Endothelial cell of umbilical vein (primary cell): ENCODE data around the gene ARMH1. TPM values are rescaled to one million over a fixed set of nuclear protein-coding genes. Genes with fewer than 3 reads are reported as not detected.

Experiments used
- BruUV-seq: library from RNA; stranded (reverse); fragments of 400-500 nt; replicated peaks from 2 replicates; lab custom pipeline; 2021; lab: Mats Ljungman, UMichigan
- CTCF ChIA-PET: fragments of 300-600, 350-600 bp; sonication (Branson Sonifier 250); formaldehyde crosslinking; loops from one replicate; lab custom pipeline; 2021; ENCODE audit warnings: antibody characterized with exemption, inconsistent platforms; lab: Charles Lee
- POLR2A ChIA-PET: fragments of 300-600, 350-600 bp; sonication (Branson Sonifier 250); formaldehyde crosslinking; loops from one replicate; lab custom pipeline; 2021; ENCODE audit warnings: antibody characterized with exemption, inconsistent platforms; lab: Charles Lee
- DNase-seq: peaks from one replicate; pipeline ENCODE4 v3.0.0-alpha.2; 2011; ENCODE audit warnings: low read depth, low spot score
- FAIRE-seq: peaks from 2 replicates; lab custom pipeline; 2011; peaks lifted over from hg19 to GRCh38; lab: Jason Lieb, UNC
- H2AFZ ChIP-seq: 2 replicates; pipeline ENCODE4 v1.6.0; 2012; ENCODE audit warnings: low read depth, low read length, control low read depth, inconsistent platforms
- H3K27ac ChIP-seq: 2 replicates; pipeline ENCODE4 v1.5.1; 2011; ENCODE audit warnings: low read depth, mild to moderate bottlenecking, control low read depth, low read length, moderate library complexity; ENCODE audit not compliant: insufficient read depth
- H3K27me3 ChIP-seq, 2 experiments: 2 replicates each; pipeline versions ENCODE4 v1.6.0 to v1.6.1; 2011; ENCODE audit warnings: low read length in 2 of 2, mixed read lengths in 1 of 2; ENCODE audit not compliant: control insufficient read depth in 2 of 2, insufficient read depth in 2 of 2
- H3K36me3 ChIP-seq, 2 experiments: 2 replicates in 1 of 2; 3 replicates in 1 of 2; pipeline ENCODE4 v1.5.1; 2011; ENCODE audit warnings: low read length in 2 of 2, mild to moderate bottlenecking in 1 of 2, moderate library complexity in 1 of 2; ENCODE audit not compliant: control insufficient read depth in 2 of 2, insufficient read depth in 2 of 2; ENCODE audit errors: extremely low read depth in 1 of 2
- H3K4me1 ChIP-seq: 3 replicates; pipeline ENCODE4 v1.5.1; 2011; ENCODE audit warnings: mild to moderate bottlenecking, low read length; ENCODE audit not compliant: control insufficient read depth, insufficient read depth; ENCODE audit errors: extremely low read depth
- H3K4me2 ChIP-seq: 2 replicates; pipeline ENCODE4 v1.6.1; 2011; ENCODE audit warnings: low read length, control low read depth, mixed read lengths; ENCODE audit not compliant: insufficient read depth
- H3K4me3 ChIP-seq, 3 experiments: fragments of 200-600 bp in 1 of 3; sonication (generic), shearing (Covaris generic) in 1 of 3; replicated peaks in 1 of 3; 2 replicates each; pipeline ENCODE4 v1.5.1; 2011 to 2016; ENCODE audit warnings: control low read depth in 3 of 3, low read length in 3 of 3, mild to moderate bottlenecking in 2 of 3, inconsistent platforms in 1 of 3, low read depth in 1 of 3, moderate library complexity in 1 of 3; ENCODE audit not compliant: insufficient read depth in 1 of 3
- H3K79me2 ChIP-seq: 2 replicates; pipeline ENCODE4 v1.6.0; 2012; ENCODE audit warnings: low read length, inconsistent platforms; ENCODE audit not compliant: control insufficient read depth, insufficient read depth
- H3K9ac ChIP-seq: replicated peaks from 2 replicates; pipeline ENCODE3; 2011; ENCODE audit warnings: low read length, control low read depth; ENCODE audit not compliant: insufficient read depth; ENCODE audit errors: extremely low read depth
- H3K9me1 ChIP-seq: replicated peaks from 3 replicates; pipeline ENCODE4 v1.6.0; 2011; ENCODE audit warnings: mild to moderate bottlenecking, low read length; ENCODE audit not compliant: control insufficient read depth, insufficient read depth; ENCODE audit errors: extremely low read depth
- H3K9me3 ChIP-seq: replicated peaks from 2 replicates; pipeline ENCODE4 v1.5.1; 2012; ENCODE audit warnings: low read length, inconsistent platforms; ENCODE audit not compliant: control insufficient read depth, insufficient read depth
- H4K20me1 ChIP-seq: replicated peaks from 2 replicates; pipeline ENCODE3; 2011; ENCODE audit warnings: mild to moderate bottlenecking, low read length; ENCODE audit not compliant: control insufficient read depth, insufficient read depth; ENCODE audit errors: extremely low read depth
- CTCF ChIP-seq, 2 donors: IDR thresholded peaks; 1 replicate in 1 of 2; 2 replicates in 1 of 2; pipeline ENCODE4 v1.5.1; 2011; ENCODE audit warnings: low read length in 2 of 2, mild to moderate bottlenecking in 2 of 2, moderate library complexity in 2 of 2, control low read depth in 1 of 2, inconsistent platforms in 1 of 2, low read depth in 1 of 2; ENCODE audit not compliant: insufficient read depth in 1 of 2; ENCODE audit errors: extremely low read depth in 1 of 2
- EZH2 ChIP-seq: IDR thresholded peaks from 2 replicates; pipeline ENCODE4 v1.6.1; 2012; ENCODE audit warnings: borderline replicate concordance, low read depth, mild to moderate bottlenecking, moderate library complexity, low read length, inconsistent platforms; ENCODE audit not compliant: severe bottlenecking
- FOS ChIP-seq: IDR thresholded peaks from 2 replicates; pipeline ENCODE4 v1.6.1; 2011; ENCODE audit warnings: mild to moderate bottlenecking, low read length, moderate library complexity, borderline replicate concordance; ENCODE audit not compliant: insufficient read depth
- GATA2 ChIP-seq: IDR thresholded peaks from 2 replicates; pipeline ENCODE4 v1.7.0; 2011; ENCODE audit warnings: low read depth, mild to moderate bottlenecking, moderate library complexity, mixed read lengths, low read length; ENCODE audit not compliant: insufficient read length, insufficient read depth
- JUN ChIP-seq: IDR thresholded peaks from 2 replicates; pipeline ENCODE4 v1.6.1; 2011; ENCODE audit warnings: borderline replicate concordance, low read depth; ENCODE audit not compliant: insufficient read length, insufficient read depth
- MAX ChIP-seq: IDR thresholded peaks from 2 replicates; pipeline ENCODE4 v1.6.1; 2011; ENCODE audit not compliant: insufficient read depth, insufficient read length
- MYC ChIP-seq: IDR thresholded peaks from one replicate; pipeline ENCODE4 v1.6.1; 2011; ENCODE audit warnings: mild to moderate bottlenecking, low read depth, low read length
- POLR2A ChIP-seq: IDR thresholded peaks from 2 replicates; pipeline ENCODE4 v1.6.1; 2012; ENCODE audit warnings: low read depth, mild to moderate bottlenecking, control low read depth, low read length
- POLR2AphosphoS5 ChIP-seq: IDR thresholded peaks from 2 replicates; pipeline ENCODE4 v1.6.1; 2012; ENCODE audit warnings: low read depth, mild to moderate bottlenecking, control low read depth, low read length, moderate library complexity; ENCODE audit not compliant: insufficient read depth
- dilution Hi-C: fragments of 300-500 bp; cut with MboI; formaldehyde crosslinking; loops from one replicate; pipeline ENCODE4 v1.15.0; 2019; ENCODE audit warnings: low sequenced_read_pairs; ENCODE audit not compliant: extremely low pct_ligation_motif_present
- intact Hi-C: fragments of 100-400 bp; cut with micrococcal nuclease; formaldehyde crosslinking; loops from one replicate; pipeline ENCODE4 v1.10.0; 2022
- polyA plus RNA-seq, 4 experiments: library from polyadenylated mRNA; depleted of rRNA in 3 of 4; stranded (reverse) in 3 of 4; unstranded in 1 of 4; fragments of >200 nt; gene quantifications; 2 replicates each; pipeline versions ENCODE4 v1.2.1 to v1.2.3, GENCODE V29; 2011 to 2012; ENCODE audit warnings: missing spikeins in 1 of 4
- total RNA-seq: library from RNA; stranded (reverse); gene quantifications from 2 replicates; pipeline ENCODE4 v1.2.3, GENCODE V29; 2021

The ARMH1 gene
- total and polyA plus RNA-seq, 2 donors (not counting 3 experiments of a cell fraction or from before 2014, with no cell fraction given), result 0.17 TPM; not detected in 1

- H3K9ac ChIP-seq, result no peak overlapping the region
- H2AFZ ChIP-seq, result no peak overlapping the region
- no peaks in the 10 kb centered on the region for H4K20me1 ChIP-seq
- FAIRE-seq (no peak), DNase-seq (no peak)
- intact Hi-C loops, result no loop called here
- CTCF ChIA-PET, result interaction anchor here (3.6 kb wide), 1 partner anchor 11 kb away, joined by 18 read pairs; no protein-coding TSS in a partner anchor
- no peak overlapping the region for H3K4me2 ChIP-seq
- no TSS peak for BruUV-seq
- H3K79me2 ChIP-seq, result no peaks in the 10 kb centered on the region
- TF ChIP-seq CTCF (IDR thresholded peaks at IDR 0.05; ENCODE audit: extremely low read depth in 1 of 2, insufficient read depth in 1 of 2, low read depth in 1 of 2, low read length in 2 of 2), result no peak
- TF ChIP-seq POLR2AphosphoS5, result no peak
- no peak for TF ChIP-seq FOS
- TF ChIP-seq POLR2A, result no peak
- TF ChIP-seq JUN, result no peak
- TF ChIP-seq MYC, result no peak
- no peak for TF ChIP-seq EZH2
- no peak for TF ChIP-seq MAX
- TF ChIP-seq GATA2, result no peak
- no peaks in the 10 kb centered on the region for H3K27me3 ChIP-seq
- H3K9me1 ChIP-seq, result no peaks in the 10 kb centered on the region
- no peak overlapping the region for H3K4me3 ChIP-seq
- POLR2A ChIA-PET, result no interaction called here
- H3K36me3 ChIP-seq, result no peaks in the 10 kb centered on the region
- H3K9me3 ChIP-seq, result no peaks in the 10 kb centered on the region
- dilution Hi-C loops, result no loop called here
- no peaks in the 10 kb centered on the region for H3K4me1 ChIP-seq
- no peak overlapping the region for H3K27ac ChIP-seq
Measured at GRCh38 chr1:44663417-44663816, 11.1 kb upstream of the ARMH1 start.
